ENCODE results near the gene UBQLN2. TPM values are rescaled to one million over a fixed set of nuclear protein-coding genes. Genes with fewer than 3 reads are reported as not detected.
A peak's percentile ranks its signal among the peaks of the same experiment; 100 is the strongest.
"Not testable (repeated sequence)": the region's sequence is repeated elsewhere in the genome, so short reads cannot be mapped to it uniquely, and the experiment has no call there.

Gene UBQLN2
- total RNA-seq: 10 to 100 TPM; 19.4 to 20.1 TPM
- long read RNA-seq, full-length matches to known transcripts: 38 of 39 reads
- long read RNA-seq, partial matches to known transcripts: 0 of 39 reads
- long read RNA-seq, other reads (novel, unspliced or antisense): 1 of 39 reads

- DNase-seq (peak; percentile 78 to 84), ATAC-seq (peak; percentile 94)
Measured at GRCh38 chrX:56563231-56564161, at the start of gene UBQLN2. Gene UBQLN2, plus strand, starts transcription at chrX:56563627. Its CDS starts 247 bp downstream, at chrX:56563874.

GRCh38 chrX:56519642-56520041 is 43.8 kb upstream of the UBQLN2 start:
- DNase-seq (no peak), ATAC-seq (no peak)
- intact Hi-C loops (cut with DNase I, micrococcal nuclease): no loop called here

More at GRCh38 chrX:56563231-56564161, at the start of gene UBQLN2:
- intact Hi-C loops (cut with DNase I, micrococcal nuclease): no loop called here

- ATAC-seq; intact Hi-C loops (cut with DNase I, micrococcal nuclease); DNase-seq: not testable (repeated sequence)
Measured at GRCh38 chrX:56529482-56530007, 33.9 kb upstream of the UBQLN2 start.

GRCh38 chrX:56530011-56530410 is 33.4 kb upstream of the UBQLN2 start:
- ATAC-seq (no peak), DNase-seq (no peak)
- intact Hi-C loops (cut with DNase I, micrococcal nuclease): no loop called here

GRCh38 chrX:56550667-56551066 is 12.8 kb upstream of the UBQLN2 start:
- intact Hi-C loops (cut with DNase I, micrococcal nuclease): no loop called here
- ATAC-seq (no peak), DNase-seq (no peak)

- ATAC-seq (peak; percentile 80), DNase-seq (no peak)
- intact Hi-C loops (cut with DNase I, micrococcal nuclease): no loop called here
Measured at GRCh38 chrX:56554870-56555269, 8.6 kb upstream of the UBQLN2 start.

- intact Hi-C loops (cut with DNase I, micrococcal nuclease): no loop called here
- no peak for DNase-seq
- ATAC-seq: no peak
Measured at GRCh38 chrX:56557376-56557929, 6.0 kb upstream of the UBQLN2 start.

GRCh38 chrX:56564164-56564885 is 898 bp downstream of the UBQLN2 start:
- intact Hi-C loops (cut with DNase I, micrococcal nuclease): no loop called here
- ATAC-seq: peak; percentile 42
- DNase-seq: peak in 1 of 2 donors; percentile 24

- intact Hi-C loops (cut with DNase I, micrococcal nuclease): no loop called here
- DNase-seq: no peak
- ATAC-seq: no peak
Measured at GRCh38 chrX:56564921-56565840, 1.8 kb downstream of the UBQLN2 start.

- DNase-seq (no peak), ATAC-seq (no peak)
- intact Hi-C loops (cut with DNase I, micrococcal nuclease): no loop called here
Measured at GRCh38 chrX:56569378-56570057, 6.1 kb downstream of the UBQLN2 start.

GRCh38 chrX:56572975-56573374 is 9.5 kb downstream of the UBQLN2 start:
- no peak for DNase-seq
- intact Hi-C loops (cut with DNase I, micrococcal nuclease): no loop called here
- ATAC-seq: no peak

- DNase-seq (no peak), ATAC-seq (no peak)
- intact Hi-C loops (cut with DNase I, micrococcal nuclease): no loop called here
Measured at GRCh38 chrX:56574861-56575260, 11.4 kb downstream of the UBQLN2 start.

- DNase-seq (no peak), ATAC-seq (no peak)
- intact Hi-C loops (cut with DNase I, micrococcal nuclease): no loop called here
Measured at GRCh38 chrX:56576721-56577120, 13.3 kb downstream of the UBQLN2 start.

GRCh38 chrX:56588397-56589188 is 25.2 kb downstream of the UBQLN2 start:
- ATAC-seq: no peak
- intact Hi-C loops (cut with DNase I, micrococcal nuclease): no loop called here
- no peak for DNase-seq

GRCh38 chrX:56591830-56592229 is 28.4 kb downstream of the UBQLN2 start:
- intact Hi-C loops (cut with DNase I, micrococcal nuclease); DNase-seq; ATAC-seq: not testable (repeated sequence)

GRCh38 chrX:56600141-56600540 is 36.7 kb downstream of the UBQLN2 start:
- DNase-seq (no peak), ATAC-seq (no peak)
- intact Hi-C loops (cut with DNase I, micrococcal nuclease): no loop called here

- intact Hi-C loops (cut with DNase I, micrococcal nuclease): no loop called here
- DNase-seq (no peak), ATAC-seq (no peak)
Measured at GRCh38 chrX:56600987-56601386, 37.6 kb downstream of the UBQLN2 start.

All from left colon (tissue), 2 donors.